OCI-LY7 (cell line): Measurements from ENCODE around the gene CRYGN. TPM values are rescaled to one million over a fixed set of nuclear protein-coding genes. Genes with fewer than 3 reads are reported as not detected.
A peak's percentile ranks its signal among the peaks of the same experiment; 100 is the strongest.

Experiments used
- BruUV-seq: library from RNA; stranded (reverse); fragments of 400-500 nt; replicated peaks from 2 replicates; lab custom pipeline; 2021; lab: Mats Ljungman, UMichigan
- CTCF ChIA-PET: fragments of 300-600 bp; sonication (Branson Sonifier 250); formaldehyde crosslinking; loops from one replicate; lab custom pipeline; 2022; ENCODE audit warnings: antibody characterized with exemption; ENCODE audit not compliant: unreplicated experiment; lab: Charles Lee
- POLR2A ChIA-PET: fragments of 300-600 bp; sonication (Branson Sonifier 250); formaldehyde crosslinking; loops from one replicate; lab custom pipeline; 2022; ENCODE audit warnings: antibody characterized with exemption; lab: Charles Lee
- DNase-seq: peaks from one replicate; pipeline ENCODE4 v3.0.0-alpha.2; 2015; ENCODE audit warnings: low spot score
- H2AFZ ChIP-seq: fragments of 200-600 bp; sonication (generic), shearing (Covaris generic); 2 replicates; pipeline ENCODE4 v1.6.1; 2014; ENCODE audit warnings: mild to moderate bottlenecking, antibody characterized with exemption, low read length, moderate library complexity
- H3K27ac ChIP-seq: fragments of 200-600 bp; sonication (generic); 2 replicates; pipeline ENCODE4 v1.5.1; 2014; ENCODE audit warnings: mixed run types, low read depth, mild to moderate bottlenecking, moderate library complexity, low read length, inconsistent platforms; ENCODE audit not compliant: poor library complexity, severe bottlenecking
- H3K36me3 ChIP-seq: fragments of 200-600 bp; sonication (generic); 2 replicates; pipeline ENCODE4 v1.6.1; 2014; ENCODE audit warnings: mild to moderate bottlenecking, antibody characterized with exemption, low read length, moderate library complexity, mixed read lengths; ENCODE audit not compliant: insufficient read depth
- H3K4me1 ChIP-seq: fragments of 200-600 bp; sonication (generic); 2 replicates; pipeline ENCODE4 v1.5.1; 2014; ENCODE audit warnings: mild to moderate bottlenecking, low read length; ENCODE audit not compliant: insufficient read depth, poor library complexity, severe bottlenecking
- H3K4me2 ChIP-seq: fragments of 200-600 bp; sonication (generic); 2 replicates; pipeline ENCODE4 v1.6.1; 2014; ENCODE audit warnings: mild to moderate bottlenecking, low read length
- H3K4me3 ChIP-seq: fragments of 200-600 bp; sonication (generic); 2 replicates; pipeline ENCODE4 v1.5.1; 2014; ENCODE audit warnings: mild to moderate bottlenecking, low read depth, low read length; ENCODE audit not compliant: poor library complexity, severe bottlenecking
- H3K79me2 ChIP-seq: fragments of 200-600 bp; sonication (generic); 2 replicates; pipeline ENCODE4 v1.6.1; 2016; ENCODE audit warnings: low read depth, mild to moderate bottlenecking, low read length, moderate library complexity, mixed read lengths; ENCODE audit not compliant: insufficient read depth
- H3K9me2 ChIP-seq: fragments of 200-600 bp; sonication (generic); 2 replicates; pipeline ENCODE4 v1.6.1; 2016; ENCODE audit warnings: mild to moderate bottlenecking, low read length, mixed read lengths; ENCODE audit not compliant: insufficient read depth
- H3K9me3 ChIP-seq: fragments of 200-600 bp; sonication (generic); 2 replicates; pipeline ENCODE4 v1.6.1; 2014; ENCODE audit warnings: mild to moderate bottlenecking, mixed run types, low read length, mixed read lengths
- H4K20me1 ChIP-seq: fragments of 200-600 bp; sonication (generic); 2 replicates; pipeline ENCODE4 v1.6.1; 2014; ENCODE audit warnings: mild to moderate bottlenecking, antibody characterized with exemption, low read length, moderate library complexity, mixed read lengths; ENCODE audit not compliant: insufficient read depth
- CTCF ChIP-seq: fragments of 200-600 bp; sonication (generic); conservative IDR thresholded peaks from 2 replicates; pipeline ENCODE4 v1.5.1; 2014; ENCODE audit warnings: mild to moderate bottlenecking, antibody characterized with exemption, low read length, moderate library complexity, mixed read lengths
- EZH2phosphoT487 ChIP-seq: fragments of 200-600 bp; sonication (generic); IDR thresholded peaks from 2 replicates; pipeline ENCODE4 v1.6.1; 2018; ENCODE audit warnings: low read depth, borderline replicate concordance, mild to moderate bottlenecking, mixed run types, antibody characterized with exemption, low read length, moderate library complexity, mixed read lengths
- intact Hi-C: fragments of 100-400 bp; cut with micrococcal nuclease; formaldehyde crosslinking; loops from one replicate; pipeline ENCODE4 v1.10.0; 2022; ENCODE audit not compliant: unreplicated experiment
- total RNA-seq, 2 experiments: library from RNA; depleted of rRNA in 1 of 2; stranded (reverse); fragments of >200 nt in 1 of 2; shearing (Covaris generic) in 1 of 2; gene quantifications; 2 replicates each; pipeline ENCODE4 v1.2.3, GENCODE V29; 2014 to 2022

Gene CRYGN
- total RNA-seq, 2 experiments from 2014 or later = 0.09 TPM; not detected in 1

GRCh38 chr7:151482883-151483710, 43.2 kb upstream of the CRYGN start:
- no peak for DNase-seq
- H4K20me1 ChIP-seq = peaks cover 18% of the 10 kb centered on the region
- peaks cover 94% of the 10 kb centered on the region for H3K36me3 ChIP-seq
- ChIA-PET CTCF (no interaction called here), POLR2A (interaction anchor here (1.0 kb wide), 1 partner anchor 8 kb away, joined by 4 read pairs; no protein-coding TSS in a partner anchor)
- H3K79me2 ChIP-seq = peaks cover 30% of the 10 kb centered on the region; the same call in 1 of the 2 replicates
- H3K4me2 ChIP-seq = no peak overlapping the region
- H3K4me1 ChIP-seq = peaks cover 7% of the 10 kb centered on the region
- no peaks in the 10 kb centered on the region for H3K9me3 ChIP-seq
- H3K9me2 ChIP-seq = no peaks in the 10 kb centered on the region
- H2AFZ ChIP-seq = no peak overlapping the region
- TSS peak; percentile 18 for BruUV-seq
- no peak overlapping the region for H3K4me3 ChIP-seq
- intact Hi-C loops = no loop called here
- TF ChIP-seq EZH2phosphoT487 = no peak
- no peak for TF ChIP-seq CTCF
- no peak overlapping the region for H3K27ac ChIP-seq

- no peak for DNase-seq
- no peak overlapping the region for H3K4me2 ChIP-seq
- H3K27ac ChIP-seq = no peak overlapping the region
- H3K9me2 ChIP-seq = no peaks in the 10 kb centered on the region
- H2AFZ ChIP-seq = no peak overlapping the region
- H3K36me3 ChIP-seq = peaks cover 94% of the 10 kb centered on the region
- BruUV-seq = no TSS peak
- peaks cover 18% of the 10 kb centered on the region for H4K20me1 ChIP-seq
- H3K4me3 ChIP-seq = no peak overlapping the region
- intact Hi-C loops = no loop called here
- peaks cover 7% of the 10 kb centered on the region for H3K4me1 ChIP-seq
- TF ChIP-seq EZH2phosphoT487 = no peak
- no peak for TF ChIP-seq CTCF
- H3K79me2 ChIP-seq = peaks cover 37% of the 10 kb centered on the region; the same call in 1 of the 2 replicates
- no peaks in the 10 kb centered on the region for H3K9me3 ChIP-seq
- POLR2A ChIA-PET = interaction anchor here (0.7 to 1.0 kb wide), 2 partner anchors 10 to 33 kb away, joined by 3 to 4 read pairs; no protein-coding TSS in a partner anchor
- CTCF ChIA-PET = no interaction called here
Observed at GRCh38 chr7:151481650-151482505, 41.9 kb upstream of the CRYGN start.
